HepG2 (cell line): Measurements from ENCODE around the gene TFEB. TPM values are rescaled to one million over a fixed set of nuclear protein-coding genes. Genes with fewer than 3 reads are reported as not detected.

ENCODE experiments used
- AGO2 ChIP-seq: fragments of 200-400 bp; formaldehyde crosslinking; optimal IDR thresholded peaks from 2 replicates; pipeline ENCODE3; 2017; ENCODE audit warnings: mild to moderate bottlenecking, low read depth, low read length, moderate library complexity
- ATF2 ChIP-seq: sonication (generic); formaldehyde crosslinking; IDR thresholded peaks from 2 replicates; pipeline ENCODE4 v1.4.0; 2020; ENCODE audit warnings: missing genetic modification reagents
- FOXM1 ChIP-seq: sonication (generic); formaldehyde crosslinking; IDR thresholded peaks from 2 replicates; pipeline ENCODE4 v1.5.0; 2020; ENCODE audit warnings: missing genetic modification reagents
- HNRNPL ChIP-seq: fragments of 200-400 bp; formaldehyde crosslinking; IDR thresholded peaks from 2 replicates; pipeline ENCODE4 v1.6.1; 2017; ENCODE audit warnings: mild to moderate bottlenecking, low read depth, low read length
- JDP2 ChIP-seq: sonication (generic); formaldehyde crosslinking; IDR thresholded peaks from 2 replicates; pipeline ENCODE4 v1.8.1; 2022; ENCODE audit warnings: missing genetic modification reagents, borderline replicate concordance
- KLF11 ChIP-seq: IDR thresholded peaks from 2 replicates; pipeline ENCODE4 v1.6.1; 2016; ENCODE audit warnings: missing compliant biosample characterization
- KMT2A ChIP-seq: sonication (generic); formaldehyde crosslinking; IDR thresholded peaks from 2 replicates; pipeline ENCODE4 v1.4.0; 2020; ENCODE audit warnings: missing genetic modification reagents
- MAFK ChIP-seq, 2 experiments: IDR thresholded peaks in 1 of 2; conservative IDR thresholded peaks in 1 of 2; 2 replicates each; pipeline ENCODE4 v1.6.1; 2011; ENCODE audit warnings: improper control_type of control experiment in 2 of 2, low read length in 2 of 2
- MBD4 ChIP-seq: IDR thresholded peaks from 2 replicates; pipeline ENCODE4 v1.6.1; 2012; ENCODE audit warnings: low read length, inconsistent platforms, borderline replicate concordance
- MEIS2 ChIP-seq: sonication (generic); formaldehyde crosslinking; IDR thresholded peaks from 2 replicates; pipeline ENCODE4 v1.9.0; 2021; ENCODE audit warnings: mild to moderate bottlenecking, missing genetic modification reagents
- NONO ChIP-seq, 2 experiments: fragments of 450-650 bp in 1 of 2; sonication (generic) in 1 of 2; formaldehyde crosslinking in 1 of 2; IDR thresholded peaks in 1 of 2; conservative IDR thresholded peaks in 1 of 2; 2 replicates each; pipeline versions ENCODE4 v1.6.1 to v1.8.0; 2017 to 2022; ENCODE audit warnings: mild to moderate bottlenecking in 1 of 2, missing genetic modification reagents in 1 of 2, moderate library complexity in 1 of 2
- POGK ChIP-seq: sonication (generic); formaldehyde crosslinking; conservative IDR thresholded peaks from 2 replicates; pipeline ENCODE4 v1.8.0; 2022; ENCODE audit warnings: mild to moderate bottlenecking, moderate library complexity, missing genetic modification reagents
- SAFB2 ChIP-seq: sonication (generic); formaldehyde crosslinking; IDR thresholded peaks from 2 replicates; pipeline ENCODE4 v1.5.1; 2020; ENCODE audit warnings: missing genetic modification reagents, low read depth, mild to moderate bottlenecking, borderline replicate concordance
- SMAD9 ChIP-seq: sonication (generic); formaldehyde crosslinking; IDR thresholded peaks from 2 replicates; pipeline ENCODE4 v1.5.1; 2020; ENCODE audit warnings: mild to moderate bottlenecking, missing genetic modification reagents
- SNRNP70 ChIP-seq: fragments of 200-400 bp; formaldehyde crosslinking; IDR thresholded peaks from 2 replicates; pipeline ENCODE4 v1.6.1; 2017; ENCODE audit warnings: mild to moderate bottlenecking, low read depth, low read length, moderate library complexity
- ZBTB1 ChIP-seq: sonication (generic); formaldehyde crosslinking; IDR thresholded peaks from 2 replicates; pipeline ENCODE4 v1.4.0; 2020; ENCODE audit warnings: missing genetic modification reagents, borderline replicate concordance
- ZNF121 ChIP-seq: sonication (generic); formaldehyde crosslinking; IDR thresholded peaks from 2 replicates; pipeline ENCODE4 v1.5.0; 2020; ENCODE audit warnings: mild to moderate bottlenecking, missing genetic modification reagents
- ZNF253 ChIP-seq: sonication (generic); formaldehyde crosslinking; IDR thresholded peaks from 2 replicates; pipeline ENCODE4 v1.8.0; 2022; ENCODE audit warnings: mild to moderate bottlenecking, missing genetic modification reagents, borderline replicate concordance
- ZNF543 ChIP-seq: sonication (generic); formaldehyde crosslinking; IDR thresholded peaks from 2 replicates; pipeline ENCODE4 v1.4.0; 2020; ENCODE audit warnings: mild to moderate bottlenecking, missing genetic modification reagents
- ZNF547 ChIP-seq: sonication (generic); formaldehyde crosslinking; IDR thresholded peaks from 2 replicates; pipeline ENCODE4 v1.5.1; 2020; ENCODE audit warnings: mild to moderate bottlenecking, missing genetic modification reagents
- ZNF580 ChIP-seq: IDR thresholded peaks from 2 replicates; pipeline ENCODE4 v1.6.1; 2016; ENCODE audit warnings: low read depth, borderline replicate concordance
- ZNF792 ChIP-seq: IDR thresholded peaks from 2 replicates; pipeline ENCODE4 v1.6.1; 2016
- polyA plus RNA-seq, 8 experiments: library from polyadenylated mRNA; depleted of rRNA in 3 of 8; stranded (reverse) in 7 of 8; unstranded in 1 of 8; fragments of >200 nt; fragmentation: Illumina TruSeq in 4 of 8; extraction: Trizol in 4 of 8; gene quantifications; 2 replicates each; pipeline versions ENCODE4 v1.2.1 to v1.2.3, GENCODE V29; 2011 to 2016; ENCODE audit warnings: low read depth in 4 of 8, missing spikeins in 1 of 8, mixed read lengths in 1 of 8; ENCODE audit not compliant: insufficient read depth in 1 of 8
- total RNA-seq, 5 experiments: library from RNA; depleted of rRNA; stranded (reverse); fragments of >200 nt; fragmentation: Illumina TruSeq; extraction: Trizol; gene quantifications; 2 replicates each; pipeline ENCODE4 v1.2.3, GENCODE V29; 2016; ENCODE audit warnings: low read depth in 1 of 5
- TF ChIP-seq, protein P1 (sequence below): IDR thresholded peaks from 2 replicates; pipeline ENCODE4 v1.6.1; 2016; ENCODE audit warnings: control low read depth
- TF ChIP-seq, protein P2 (sequence below): sonication (generic); formaldehyde crosslinking; IDR thresholded peaks from 2 replicates; pipeline ENCODE4 v1.4.0; 2020; ENCODE audit warnings: missing genetic modification reagents

TFEB gene
- total and polyA plus RNA-seq, 2 of the 13 experiments (the other 11 are each of a cell fraction or from before 2014, with no cell fraction given): 13.3 to 18.7 TPM

GRCh38 chr6:41733707-41734665 is 1.4 kb downstream of the TFEB start (continued):
- TF ChIP-seq POGK: peak; percentile 98
- no peak for TF ChIP-seq MBD4
- TF ChIP-seq FOXM1 (CRISPR knock-in tag): no peak
- no peak for TF ChIP-seq SAFB2 (CRISPR knock-in tag)
- peak; percentile 90 for TF ChIP-seq ZNF547 (CRISPR knock-in tag)
- TF ChIP-seq ZNF253 (CRISPR knock-in tag): no peak
- peak; percentile 75 for TF ChIP-seq AGO2
- TF ChIP-seq SNRNP70: no peak
- TF ChIP-seq ZBTB1 (CRISPR knock-in tag): no peak
- no peak for TF ChIP-seq NONO (IDR thresholded peaks at IDR 0.05)
- peak; percentile 57; the same call in 1 of the 2 replicates for TF ChIP-seq NONO (CRISPR knock-in tag; conservative IDR thresholded peaks at IDR 0.05)
- no peak for TF ChIP-seq SMAD9
- TF ChIP-seq HNRNPL: peak; percentile 76; the same call in 1 of the 2 replicates
- TF ChIP-seq MAFK (conservative IDR thresholded peaks at IDR 0.05 in 1 of 2, IDR thresholded peaks at IDR 0.05 in 1 of 2; ENCODE audit: low read length in 2 of 2): no peak
- TF ChIP-seq ZNF580 (CRISPR knock-in tag): no peak; the same call in 1 of the 2 replicates
- TF ChIP-seq, protein P1, sequence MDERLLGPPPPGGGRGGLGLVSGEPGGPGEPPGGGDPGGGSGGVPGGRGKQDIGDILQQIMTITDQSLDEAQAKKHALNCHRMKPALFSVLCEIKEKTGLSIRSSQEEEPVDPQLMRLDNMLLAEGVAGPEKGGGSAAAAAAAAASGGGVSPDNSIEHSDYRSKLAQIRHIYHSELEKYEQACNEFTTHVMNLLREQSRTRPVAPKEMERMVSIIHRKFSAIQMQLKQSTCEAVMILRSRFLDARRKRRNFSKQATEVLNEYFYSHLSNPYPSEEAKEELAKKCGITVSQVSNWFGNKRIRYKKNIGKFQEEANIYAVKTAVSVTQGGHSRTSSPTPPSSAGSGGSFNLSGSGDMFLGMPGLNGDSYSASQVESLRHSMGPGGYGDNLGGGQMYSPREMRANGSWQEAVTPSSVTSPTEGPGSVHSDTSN (CRISPR knock-in tag): no peak
- TF ChIP-seq, protein P2, sequence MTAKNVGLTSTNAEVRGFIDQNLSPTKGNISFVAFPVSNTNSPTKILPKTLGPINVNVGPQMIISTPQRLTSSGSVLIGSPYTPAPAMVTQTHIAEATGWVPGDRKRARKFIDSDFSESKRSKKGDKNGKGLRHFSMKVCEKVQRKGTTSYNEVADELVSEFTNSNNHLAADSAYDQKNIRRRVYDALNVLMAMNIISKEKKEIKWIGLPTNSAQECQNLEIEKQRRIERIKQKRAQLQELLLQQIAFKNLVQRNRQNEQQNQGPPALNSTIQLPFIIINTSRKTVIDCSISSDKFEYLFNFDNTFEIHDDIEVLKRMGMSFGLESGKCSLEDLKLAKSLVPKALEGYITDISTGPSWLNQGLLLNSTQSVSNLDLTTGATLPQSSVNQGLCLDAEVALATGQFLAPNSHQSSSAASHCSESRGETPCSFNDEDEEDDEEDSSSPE: no peak
- TF ChIP-seq KMT2A (CRISPR knock-in tag): no peak
- no peak for TF ChIP-seq ZNF792
- TF ChIP-seq ZNF543 (CRISPR knock-in tag): no peak
- no peak for TF ChIP-seq MEIS2 (CRISPR knock-in tag)
- TF ChIP-seq KLF11 (CRISPR knock-in tag): no peak
- no peak for TF ChIP-seq JDP2 (CRISPR knock-in tag)
- no peak for TF ChIP-seq ZNF121
- no peak for TF ChIP-seq ATF2 (CRISPR knock-in tag)
